Colonic mucosa (tissue), 4 donors: Measurements from ENCODE around the gene CNOT4. TPM values are rescaled to one million over a fixed set of nuclear protein-coding genes. Genes with fewer than 3 reads are reported as not detected.
"Not testable (repeated sequence)": the region's sequence is repeated elsewhere in the genome, so short reads cannot be mapped to it uniquely, and the experiment has no call there.

Experiments
- DNase-seq: peaks from one replicate; pipeline ENCODE4 v3.0.0-alpha.2; 2020
- H3K27ac ChIP-seq: fragments of 200-600 bp; one replicate; pipeline ENCODE4 v1.8.0; 2021
- H3K27me3 ChIP-seq: fragments of 200-600 bp; one replicate; pipeline ENCODE4 v1.8.0; 2021
- H3K36me3 ChIP-seq: fragments of 200-600 bp; one replicate; pipeline ENCODE4 v1.8.0; 2021
- H3K4me1 ChIP-seq: fragments of 200-600 bp; one replicate; pipeline ENCODE4 v1.8.0; 2021; ENCODE audit warnings: mild to moderate bottlenecking
- H3K4me3 ChIP-seq: fragments of 200-600 bp; one replicate; pipeline ENCODE4 v1.8.0; 2021
- H3K9ac ChIP-seq, 2 donors: one replicate each; pipeline ENCODE4 v1.7.0; 2013; ENCODE audit warnings: control low read depth in 2 of 2, low read depth in 2 of 2, low read length in 2 of 2
- H3K9me3 ChIP-seq: fragments of 200-600 bp; one replicate; pipeline ENCODE4 v1.8.0; 2021
- intact Hi-C: fragments of 100-400 bp; cut with DNase I; formaldehyde crosslinking; loops from one replicate; pipeline ENCODE4 v1.14.1; 2022
- total RNA-seq, 2 donors: library from RNA; stranded (reverse); fragmentation: NEBNext Ultra II Directional in 1 of 2; extraction: Animal tissue kit (Norgen Biotek cat#: 25700) in 1 of 2; gene quantifications; one replicate each; pipeline ENCODE4 v1.2.1, GENCODE V29; 2021
- TF ChIP-seq, protein P1 (sequence below): fragments of 200-600 bp; IDR thresholded peaks from one replicate; pipeline ENCODE4 v1.8.0; 2022; ENCODE audit warnings: antibody characterized with exemption, mild to moderate bottlenecking
- donor health status: healthy.
- donor health status: DM: no; HTN: no; CAD: no.
- donor health status: DM: no; HTN: no; CAD: no.

Gene CNOT4
- total RNA-seq, 2 donors from 2014 or later = 14.7 to 20.9 TPM

DNA sequence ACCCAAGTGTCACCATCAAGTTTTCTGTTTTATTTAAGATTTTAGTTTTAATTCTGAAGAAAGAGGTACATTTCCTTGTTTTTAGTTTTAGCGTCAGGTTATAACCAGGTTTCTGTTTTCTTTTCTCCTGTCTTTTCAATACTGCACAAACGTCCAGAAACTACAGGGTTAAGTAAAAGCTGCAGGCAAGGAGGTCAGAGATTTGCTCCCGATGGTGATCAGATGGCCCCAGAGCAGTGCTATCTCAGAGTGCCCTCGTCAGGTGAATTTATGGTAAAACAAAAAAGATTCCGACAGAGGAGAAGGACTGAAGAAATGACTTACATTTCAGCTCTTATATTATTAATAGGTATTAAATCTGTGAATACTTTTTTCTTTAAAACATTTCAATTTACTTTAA is 148.1 kb downstream of the CNOT4 start:
- Histone ChIP-seq H3K9me3 (no peaks in the 10 kb centered on the region), H3K4me1 (no peaks in the 10 kb centered on the region), H3K4me3 (no peak overlapping the region), H3K9ac (no peak overlapping the region), H3K27me3 (no peaks in the 10 kb centered on the region), H3K27ac (no peak overlapping the region), H3K36me3 (no peaks in the 10 kb centered on the region)
- TF ChIP-seq, protein P1, sequence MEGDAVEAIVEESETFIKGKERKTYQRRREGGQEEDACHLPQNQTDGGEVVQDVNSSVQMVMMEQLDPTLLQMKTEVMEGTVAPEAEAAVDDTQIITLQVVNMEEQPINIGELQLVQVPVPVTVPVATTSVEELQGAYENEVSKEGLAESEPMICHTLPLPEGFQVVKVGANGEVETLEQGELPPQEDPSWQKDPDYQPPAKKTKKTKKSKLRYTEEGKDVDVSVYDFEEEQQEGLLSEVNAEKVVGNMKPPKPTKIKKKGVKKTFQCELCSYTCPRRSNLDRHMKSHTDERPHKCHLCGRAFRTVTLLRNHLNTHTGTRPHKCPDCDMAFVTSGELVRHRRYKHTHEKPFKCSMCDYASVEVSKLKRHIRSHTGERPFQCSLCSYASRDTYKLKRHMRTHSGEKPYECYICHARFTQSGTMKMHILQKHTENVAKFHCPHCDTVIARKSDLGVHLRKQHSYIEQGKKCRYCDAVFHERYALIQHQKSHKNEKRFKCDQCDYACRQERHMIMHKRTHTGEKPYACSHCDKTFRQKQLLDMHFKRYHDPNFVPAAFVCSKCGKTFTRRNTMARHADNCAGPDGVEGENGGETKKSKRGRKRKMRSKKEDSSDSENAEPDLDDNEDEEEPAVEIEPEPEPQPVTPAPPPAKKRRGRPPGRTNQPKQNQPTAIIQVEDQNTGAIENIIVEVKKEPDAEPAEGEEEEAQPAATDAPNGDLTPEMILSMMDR = no peak
- DNase-seq = no peak
- intact Hi-C loops = no loop called here

DNA sequence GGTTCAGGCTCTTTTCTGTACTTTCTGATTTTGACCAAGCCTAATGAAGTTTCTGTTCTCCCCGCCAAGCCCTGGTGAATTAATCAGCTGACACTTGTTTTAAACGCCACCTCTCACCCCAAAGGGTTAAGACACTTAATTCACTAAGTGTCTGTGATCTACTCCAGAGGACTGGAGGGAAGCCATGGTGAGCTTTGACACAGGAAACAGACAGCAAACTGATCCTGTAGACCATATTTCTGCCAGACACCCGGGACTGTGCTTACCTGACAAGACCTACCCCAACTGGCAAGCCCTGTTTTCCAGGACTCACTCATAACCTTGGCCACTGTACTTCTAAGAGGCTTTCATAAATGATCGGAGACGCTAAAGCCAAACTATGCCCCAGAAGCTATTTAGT is 150.3 kb downstream of the CNOT4 start:
- Histone ChIP-seq H3K27me3 (no peaks in the 10 kb centered on the region), H3K4me3 (no peak overlapping the region), H3K9ac (no peak overlapping the region), H3K27ac (no peak overlapping the region), H3K9me3 (no peaks in the 10 kb centered on the region), H3K4me1 (no peaks in the 10 kb centered on the region), H3K36me3 (no peaks in the 10 kb centered on the region)
- TF ChIP-seq, protein P1 = no peak
- intact Hi-C loops = no loop called here
- DNase-seq = no peak

DNA sequence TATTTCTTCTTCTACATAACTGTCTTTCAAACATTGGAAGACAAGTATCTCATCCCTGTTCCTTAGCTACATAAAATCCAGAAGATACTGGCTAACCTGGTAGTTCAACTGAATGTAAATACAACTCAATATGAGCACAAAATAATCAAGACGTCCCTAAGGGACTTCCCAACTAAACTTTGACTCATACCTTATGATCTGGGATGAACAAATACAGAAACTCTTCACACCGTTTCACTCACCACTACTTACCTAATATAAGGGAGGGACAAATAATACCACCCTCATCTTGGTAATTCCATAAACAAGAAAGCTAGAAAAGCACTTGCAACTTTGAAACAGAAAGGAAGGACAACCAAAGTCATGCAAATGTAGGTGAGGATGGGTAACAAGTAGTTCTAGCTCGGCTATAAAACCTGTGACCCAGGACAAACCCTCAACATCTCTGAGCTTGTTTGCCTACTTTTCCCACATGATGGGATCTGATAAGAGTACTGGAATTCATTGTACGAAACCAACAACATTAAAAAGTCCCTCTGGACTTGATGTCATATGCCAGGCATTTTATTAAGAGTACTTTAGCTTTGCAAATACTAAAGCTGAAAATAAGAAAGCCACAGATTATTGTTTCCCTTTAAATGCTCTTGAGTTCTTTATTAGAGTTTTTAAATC is 154.4 kb downstream of the CNOT4 start:
- Histone ChIP-seq H3K27ac (no peak overlapping the region), H3K36me3 (no peaks in the 10 kb centered on the region), H3K27me3 (no peaks in the 10 kb centered on the region), H3K4me3 (no peak overlapping the region), H3K9ac (no peak overlapping the region), H3K4me1 (no peaks in the 10 kb centered on the region), H3K9me3 (no peaks in the 10 kb centered on the region)
- intact Hi-C loops = no loop called here
- TF ChIP-seq, protein P1 = no peak
- DNase-seq = no peak

DNA sequence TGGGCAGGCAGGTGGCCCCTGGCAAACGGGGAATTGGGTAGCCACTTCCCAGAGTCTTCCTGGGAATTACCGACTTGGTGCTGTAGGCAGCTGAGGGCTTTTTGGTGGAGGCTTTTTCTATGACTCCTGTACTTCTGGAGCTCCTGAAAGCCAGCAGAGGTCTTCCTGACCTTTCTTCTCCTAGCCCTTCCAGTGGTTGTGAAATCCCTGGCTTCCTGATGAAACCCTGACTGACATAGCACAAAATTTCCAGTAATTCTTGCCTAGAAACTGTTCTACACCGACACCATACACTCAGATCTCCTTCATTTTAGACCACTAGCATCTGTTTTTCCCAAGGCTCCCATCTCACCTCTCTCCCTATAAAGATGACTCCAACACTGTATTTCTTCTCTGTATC is 156.1 kb downstream of the CNOT4 start:
- Histone ChIP-seq H3K36me3 (no peaks in the 10 kb centered on the region), H3K9me3 (no peaks in the 10 kb centered on the region), H3K4me1 (no peaks in the 10 kb centered on the region), H3K27ac (no peak overlapping the region), H3K27me3 (no peaks in the 10 kb centered on the region), H3K4me3 (no peak overlapping the region), H3K9ac (no peak overlapping the region)
- intact Hi-C loops = no loop called here
- DNase-seq = no peak
- TF ChIP-seq, protein P1 = no peak

DNA sequence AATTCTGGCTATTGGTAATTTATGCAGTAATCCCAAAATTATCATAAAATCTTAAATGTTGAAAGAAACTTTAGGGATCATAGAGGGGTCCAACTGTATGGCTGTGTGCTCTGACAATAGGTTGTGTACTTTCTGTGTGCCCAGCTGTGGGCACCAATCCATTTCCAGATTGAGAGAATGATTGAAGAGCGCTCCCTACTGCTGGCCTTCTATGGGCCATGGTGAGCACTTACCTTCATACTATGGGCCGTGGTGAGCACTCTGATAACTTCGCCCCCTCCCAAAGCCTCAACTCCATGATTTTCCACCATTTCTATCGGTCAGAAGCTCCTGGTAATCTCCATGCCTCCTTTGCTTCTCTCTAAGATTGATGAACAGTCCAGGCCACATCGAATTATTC is 157.6 kb downstream of the CNOT4 start:
- no peak overlapping the region for H3K4me3 ChIP-seq
- no peaks in the 10 kb centered on the region for H3K9me3 ChIP-seq
- H3K36me3 ChIP-seq = no peaks in the 10 kb centered on the region
- intact Hi-C loops = no loop called here
- H3K9ac ChIP-seq = no peak overlapping the region
- no peaks in the 10 kb centered on the region for H3K4me1 ChIP-seq
- TF ChIP-seq, protein P1 = no peak
- no peaks in the 10 kb centered on the region for H3K27me3 ChIP-seq
- no peak overlapping the region for H3K27ac ChIP-seq
- DNase-seq = no peak

DNA sequence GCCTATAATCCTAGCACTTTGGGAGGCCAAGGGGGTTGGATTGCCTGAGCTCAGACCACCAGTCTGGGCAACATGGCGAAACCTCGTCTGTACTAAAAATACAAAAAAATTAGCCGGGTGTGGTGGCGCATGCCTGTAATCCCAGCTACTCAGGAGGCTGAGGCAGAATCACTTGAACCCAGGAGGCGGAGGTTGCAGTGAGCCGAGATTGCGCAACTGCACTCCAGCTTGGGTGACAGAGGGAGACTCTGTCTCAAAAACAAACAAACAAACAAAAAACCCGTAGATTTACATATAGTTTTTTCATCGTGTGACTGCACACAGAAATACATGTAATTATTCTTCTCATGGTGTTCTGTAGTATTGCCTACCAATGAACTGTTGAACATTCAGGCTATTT is 158.8 kb downstream of the CNOT4 start:
- intact Hi-C loops, H3K36me3 ChIP-seq, H3K9me3 ChIP-seq, H3K9ac ChIP-seq, H3K27ac ChIP-seq, H3K27me3 ChIP-seq, H3K4me1 ChIP-seq, H3K4me3 ChIP-seq, DNase-seq: not testable (repeated sequence)
